GM18511 (cell line): ENCODE data around the gene FAM50B.
A peak's percentile ranks its signal among the peaks of the same experiment; 100 is the strongest.

Source experiments
- ATAC-seq: cut with Tn5 transposase; IDR thresholded peaks from one replicate; pipeline ENCODE4 v1.9.1; 2021; ENCODE audit warnings: mild to moderate bottlenecking, moderate library complexity; ENCODE audit not compliant: unreplicated experiment

The FAM50B gene

GRCh38 chr6:3848925-3849605, at the start of gene FAM50B:
TSS of gene FAM50B (plus strand) at chr6:3849373. CDS start at chr6:3849812, 439 bp downstream.
- peak; percentile 92 for ATAC-seq

GRCh38 chr6:3799719-3800118, 49.5 kb upstream of the FAM50B start:
- ATAC-seq, result no peak

GRCh38 chr6:3800850-3801591, 48.2 kb upstream of the FAM50B start:
- no peak for ATAC-seq

- ATAC-seq, result peak; percentile 54
These were observed 47.2 kb upstream of the FAM50B start for GRCh38 chr6:3801960-3802359.

- ATAC-seq, result peak; percentile 60
These were observed 45.3 kb upstream of the FAM50B start for GRCh38 chr6:3803627-3804468.

- ATAC-seq, result no peak
These were observed 44.2 kb upstream of the FAM50B start for GRCh38 chr6:3804964-3805363.

- no peak for ATAC-seq
These were observed 43.6 kb upstream of the FAM50B start for GRCh38 chr6:3805448-3806123.

GRCh38 chr6:3806169-3806922, 42.8 kb upstream of the FAM50B start:
- no peak for ATAC-seq

GRCh38 chr6:3808199-3808598, 41.0 kb upstream of the FAM50B start:
- no peak for ATAC-seq

GRCh38 chr6:3808759-3809514, 40.2 kb upstream of the FAM50B start:
- ATAC-seq, result no peak

GRCh38 chr6:3809515-3809891, 39.7 kb upstream of the FAM50B start:
- no peak for ATAC-seq

GRCh38 chr6:3809982-3810381, 39.2 kb upstream of the FAM50B start:
- no peak for ATAC-seq

- no peak for ATAC-seq
These were observed 38.0 kb upstream of the FAM50B start for GRCh38 chr6:3811191-3811590.

GRCh38 chr6:3812596-3812995, 36.6 kb upstream of the FAM50B start:
- ATAC-seq, result no peak

GRCh38 chr6:3813150-3813780, 35.9 kb upstream of the FAM50B start:
- peak; percentile 55 for ATAC-seq

- no peak for ATAC-seq
These were observed 35.3 kb upstream of the FAM50B start for GRCh38 chr6:3813918-3814317.

GRCh38 chr6:3814539-3814938, 34.6 kb upstream of the FAM50B start:
- ATAC-seq, result no peak

- no peak for ATAC-seq
These were observed 32.9 kb upstream of the FAM50B start for GRCh38 chr6:3816251-3816650.
